GM12878 (cell line): ENCODE results near the gene GM2A. TPM values are rescaled to one million over a fixed set of nuclear protein-coding genes. Genes with fewer than 3 reads are reported as not detected.

ENCODE experiments used
- CHD1 ChIP-seq: IDR thresholded peaks from 2 replicates; pipeline ENCODE4 v1.6.1; 2012; ENCODE audit warnings: low read depth, low read length, improper control_type of control experiment
- CHD2 ChIP-seq: IDR thresholded peaks from 2 replicates; pipeline ENCODE4 v1.6.1; 2011; ENCODE audit warnings: low read depth, low read length, improper control_type of control experiment, borderline replicate concordance
- CHD4 ChIP-seq: fragments of 200-600 bp; sonication (generic); IDR thresholded peaks from 2 replicates; pipeline ENCODE4 v1.6.1; 2016; ENCODE audit warnings: mild to moderate bottlenecking
- ETV6 ChIP-seq, 2 experiments: fragments of 450-650 bp in 1 of 2; IDR thresholded peaks in 1 of 2; conservative IDR thresholded peaks in 1 of 2; 2 replicates each; pipeline ENCODE4 v1.6.1; 2014; ENCODE audit warnings: antibody characterized with exemption in 1 of 2, borderline replicate concordance in 1 of 2, low read depth in 1 of 2, mild to moderate bottlenecking in 1 of 2, moderate library complexity in 1 of 2
- GATAD2B ChIP-seq: fragments of 450-650 bp; conservative IDR thresholded peaks from 2 replicates; pipeline ENCODE4 v1.6.1; 2017; ENCODE audit warnings: low read depth, mild to moderate bottlenecking, moderate library complexity
- KDM1A ChIP-seq: fragments of 200-600 bp; sonication (generic); IDR thresholded peaks from 2 replicates; pipeline ENCODE4 v1.6.1; 2016; ENCODE audit warnings: borderline replicate concordance
- LARP7 ChIP-seq: fragments of 450-650 bp; IDR thresholded peaks from 2 replicates; pipeline ENCODE4 v1.6.1; 2017; ENCODE audit warnings: mild to moderate bottlenecking
- RFX5 ChIP-seq: IDR thresholded peaks from 2 replicates; pipeline ENCODE4 v1.6.1; 2011; ENCODE audit warnings: low read depth, low read length, improper control_type of control experiment
- SPI1 ChIP-seq: IDR thresholded peaks from 2 replicates; pipeline ENCODE4 v1.6.1; 2011; ENCODE audit warnings: low read depth, mild to moderate bottlenecking, low read length, moderate library complexity, borderline replicate concordance; ENCODE audit not compliant: insufficient read depth
- SRF ChIP-seq, 2 experiments: IDR thresholded peaks; 2 replicates each; pipeline ENCODE4 v1.6.1; 2011; ENCODE audit warnings: low read depth in 2 of 2, low read length in 2 of 2, mild to moderate bottlenecking in 1 of 2, moderate library complexity in 1 of 2
- SUPT20H ChIP-seq: IDR thresholded peaks from 2 replicates; pipeline ENCODE4 v1.6.1; 2011; ENCODE audit warnings: low read depth, mild to moderate bottlenecking, low read length, moderate library complexity, borderline replicate concordance; ENCODE audit not compliant: control insufficient read depth
- ZZZ3 ChIP-seq: IDR thresholded peaks from 2 replicates; pipeline ENCODE4 v1.6.1; 2011; ENCODE audit warnings: low read depth; ENCODE audit not compliant: control insufficient read depth, insufficient read length
- polyA plus RNA-seq, 11 experiments: library from polyadenylated mRNA; depleted of rRNA in 4 of 11; unstranded in 6 of 11; stranded (reverse) in 5 of 11; fragments of >200 nt; fragmentation: Nextera tagmentation in 4 of 11; fragmentation: Illumina TruSeq in 1 of 11; extraction: Ambion mirVana in 4 of 11; extraction: Trizol in 1 of 11; gene quantifications; 1 replicate in 1 of 11; 2 replicates in 10 of 11; pipeline versions ENCODE4 v1.2.1 to v1.2.3, GENCODE V29; 2011 to 2016; ENCODE audit warnings: inconsistent platforms in 2 of 11, missing spikeins in 2 of 11, low read depth in 1 of 11
- total RNA-seq, 4 experiments: library from RNA; depleted of rRNA in 3 of 4; stranded (reverse); fragments of >200 nt in 3 of 4; fragmentation: Illumina TruSeq in 1 of 4; extraction: Trizol in 1 of 4; gene quantifications; 2 replicates each; pipeline versions ENCODE4 v1.2.1 to v1.2.3, GENCODE V29; 2013 to 2021
- TF ChIP-seq, protein P1 (sequence below): fragments of 450-650 bp; IDR thresholded peaks from 2 replicates; pipeline ENCODE4 v1.6.1; 2017; ENCODE audit warnings: low read depth, mild to moderate bottlenecking, moderate library complexity
- TF ChIP-seq, protein P2 (sequence below): fragments of 450-650 bp; IDR thresholded peaks from 2 replicates; pipeline ENCODE4 v1.6.1; 2017; ENCODE audit warnings: mild to moderate bottlenecking, moderate library complexity
- TF ChIP-seq, protein P3 (sequence below): fragments of 450-650 bp; IDR thresholded peaks from 2 replicates; pipeline ENCODE4 v1.6.1; 2016; ENCODE audit warnings: mild to moderate bottlenecking
- TF ChIP-seq, protein P4 (sequence below): IDR thresholded peaks from 2 replicates; pipeline ENCODE4 v1.6.1; 2012; ENCODE audit warnings: low read depth, low read length, improper control_type of control experiment
- TF ChIP-seq, protein P5 (sequence below): fragments of 450-650 bp; formaldehyde crosslinking; IDR thresholded peaks from 2 replicates; pipeline ENCODE4 v1.4.0; 2022; ENCODE audit warnings: mild to moderate bottlenecking, moderate library complexity

GM2A gene
- total and polyA plus RNA-seq, 10 of the 15 experiments (the other 5 are each of a cell fraction or from before 2014, with no cell fraction given) = 33.6 to 106 (median 68.2) TPM

DNA sequence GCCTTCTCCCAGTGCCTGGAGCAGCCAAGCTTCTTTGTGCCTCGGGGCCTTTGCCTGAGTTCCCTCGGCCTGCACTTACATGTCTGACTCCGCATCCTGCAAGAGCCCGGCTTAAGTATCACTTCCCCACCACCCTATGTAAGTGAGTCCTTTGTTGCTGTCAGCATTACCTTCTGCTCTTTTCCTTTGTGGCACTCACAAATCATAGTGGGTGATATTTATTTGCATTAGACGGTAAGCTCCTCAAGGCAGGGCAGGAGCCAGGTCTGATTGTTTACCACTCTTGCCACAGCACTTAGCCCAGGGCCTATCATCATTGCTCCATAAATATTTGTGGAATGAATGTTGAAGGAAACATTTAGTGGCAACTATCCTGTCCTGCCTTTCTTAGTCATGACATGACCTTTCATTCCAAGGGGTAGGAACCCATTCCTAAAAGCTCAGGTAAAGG is 4.8 kb downstream of the GM2A start (continued):
- TF ChIP-seq CHD2 (peak; percentile 55; the same call in 1 of the 2 replicates), ZZZ3 (no peak), RFX5 (no peak), SPI1 (peak; percentile 94), LARP7 (no peak), CHD4 (no peak), SRF (IDR thresholded peaks at IDR 0.05; ENCODE audit: low read depth in 2 of 2, low read length in 2 of 2) (no peak), SUPT20H (no peak), CHD1 (no peak), KDM1A (no peak), ETV6 (conservative IDR thresholded peaks at IDR 0.05 in 1 of 2, IDR thresholded peaks at IDR 0.05 in 1 of 2; ENCODE audit: borderline replicate concordance in 1 of 2, low read depth in 1 of 2) (no peak), GATAD2B (no peak)
- TF ChIP-seq, protein P1, sequence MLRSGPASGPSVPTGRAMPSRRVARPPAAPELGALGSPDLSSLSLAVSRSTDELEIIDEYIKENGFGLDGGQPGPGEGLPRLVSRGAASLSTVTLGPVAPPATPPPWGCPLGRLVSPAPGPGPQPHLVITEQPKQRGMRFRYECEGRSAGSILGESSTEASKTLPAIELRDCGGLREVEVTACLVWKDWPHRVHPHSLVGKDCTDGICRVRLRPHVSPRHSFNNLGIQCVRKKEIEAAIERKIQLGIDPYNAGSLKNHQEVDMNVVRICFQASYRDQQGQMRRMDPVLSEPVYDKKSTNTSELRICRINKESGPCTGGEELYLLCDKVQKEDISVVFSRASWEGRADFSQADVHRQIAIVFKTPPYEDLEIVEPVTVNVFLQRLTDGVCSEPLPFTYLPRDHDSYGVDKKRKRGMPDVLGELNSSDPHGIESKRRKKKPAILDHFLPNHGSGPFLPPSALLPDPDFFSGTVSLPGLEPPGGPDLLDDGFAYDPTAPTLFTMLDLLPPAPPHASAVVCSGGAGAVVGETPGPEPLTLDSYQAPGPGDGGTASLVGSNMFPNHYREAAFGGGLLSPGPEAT = no peak
- TF ChIP-seq, protein P2, sequence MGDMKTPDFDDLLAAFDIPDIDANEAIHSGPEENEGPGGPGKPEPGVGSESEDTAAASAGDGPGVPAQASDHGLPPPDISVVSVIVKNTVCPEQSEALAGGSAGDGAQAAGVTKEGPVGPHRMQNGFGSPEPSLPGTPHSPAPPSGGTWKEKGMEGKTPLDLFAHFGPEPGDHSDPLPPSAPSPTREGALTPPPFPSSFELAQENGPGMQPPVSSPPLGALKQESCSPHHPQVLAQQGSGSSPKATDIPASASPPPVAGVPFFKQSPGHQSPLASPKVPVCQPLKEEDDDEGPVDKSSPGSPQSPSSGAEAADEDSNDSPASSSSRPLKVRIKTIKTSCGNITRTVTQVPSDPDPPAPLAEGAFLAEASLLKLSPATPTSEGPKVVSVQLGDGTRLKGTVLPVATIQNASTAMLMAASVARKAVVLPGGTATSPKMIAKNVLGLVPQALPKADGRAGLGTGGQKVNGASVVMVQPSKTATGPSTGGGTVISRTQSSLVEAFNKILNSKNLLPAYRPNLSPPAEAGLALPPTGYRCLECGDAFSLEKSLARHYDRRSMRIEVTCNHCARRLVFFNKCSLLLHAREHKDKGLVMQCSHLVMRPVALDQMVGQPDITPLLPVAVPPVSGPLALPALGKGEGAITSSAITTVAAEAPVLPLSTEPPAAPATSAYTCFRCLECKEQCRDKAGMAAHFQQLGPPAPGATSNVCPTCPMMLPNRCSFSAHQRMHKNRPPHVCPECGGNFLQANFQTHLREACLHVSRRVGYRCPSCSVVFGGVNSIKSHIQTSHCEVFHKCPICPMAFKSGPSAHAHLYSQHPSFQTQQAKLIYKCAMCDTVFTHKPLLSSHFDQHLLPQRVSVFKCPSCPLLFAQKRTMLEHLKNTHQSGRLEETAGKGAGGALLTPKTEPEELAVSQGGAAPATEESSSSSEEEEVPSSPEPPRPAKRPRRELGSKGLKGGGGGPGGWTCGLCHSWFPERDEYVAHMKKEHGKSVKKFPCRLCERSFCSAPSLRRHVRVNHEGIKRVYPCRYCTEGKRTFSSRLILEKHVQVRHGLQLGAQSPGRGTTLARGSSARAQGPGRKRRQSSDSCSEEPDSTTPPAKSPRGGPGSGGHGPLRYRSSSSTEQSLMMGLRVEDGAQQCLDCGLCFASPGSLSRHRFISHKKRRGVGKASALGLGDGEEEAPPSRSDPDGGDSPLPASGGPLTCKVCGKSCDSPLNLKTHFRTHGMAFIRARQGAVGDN = peak; percentile 66
- TF ChIP-seq, protein P3, sequence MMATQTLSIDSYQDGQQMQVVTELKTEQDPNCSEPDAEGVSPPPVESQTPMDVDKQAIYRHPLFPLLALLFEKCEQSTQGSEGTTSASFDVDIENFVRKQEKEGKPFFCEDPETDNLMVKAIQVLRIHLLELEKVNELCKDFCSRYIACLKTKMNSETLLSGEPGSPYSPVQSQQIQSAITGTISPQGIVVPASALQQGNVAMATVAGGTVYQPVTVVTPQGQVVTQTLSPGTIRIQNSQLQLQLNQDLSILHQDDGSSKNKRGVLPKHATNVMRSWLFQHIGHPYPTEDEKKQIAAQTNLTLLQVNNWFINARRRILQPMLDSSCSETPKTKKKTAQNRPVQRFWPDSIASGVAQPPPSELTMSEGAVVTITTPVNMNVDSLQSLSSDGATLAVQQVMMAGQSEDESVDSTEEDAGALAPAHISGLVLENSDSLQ = peak; percentile 39; the same call in 1 of the 2 replicates
- TF ChIP-seq, protein P4, sequence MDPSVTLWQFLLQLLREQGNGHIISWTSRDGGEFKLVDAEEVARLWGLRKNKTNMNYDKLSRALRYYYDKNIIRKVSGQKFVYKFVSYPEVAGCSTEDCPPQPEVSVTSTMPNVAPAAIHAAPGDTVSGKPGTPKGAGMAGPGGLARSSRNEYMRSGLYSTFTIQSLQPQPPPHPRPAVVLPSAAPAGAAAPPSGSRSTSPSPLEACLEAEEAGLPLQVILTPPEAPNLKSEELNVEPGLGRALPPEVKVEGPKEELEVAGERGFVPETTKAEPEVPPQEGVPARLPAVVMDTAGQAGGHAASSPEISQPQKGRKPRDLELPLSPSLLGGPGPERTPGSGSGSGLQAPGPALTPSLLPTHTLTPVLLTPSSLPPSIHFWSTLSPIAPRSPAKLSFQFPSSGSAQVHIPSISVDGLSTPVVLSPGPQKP = no peak
- TF ChIP-seq, protein P5, sequence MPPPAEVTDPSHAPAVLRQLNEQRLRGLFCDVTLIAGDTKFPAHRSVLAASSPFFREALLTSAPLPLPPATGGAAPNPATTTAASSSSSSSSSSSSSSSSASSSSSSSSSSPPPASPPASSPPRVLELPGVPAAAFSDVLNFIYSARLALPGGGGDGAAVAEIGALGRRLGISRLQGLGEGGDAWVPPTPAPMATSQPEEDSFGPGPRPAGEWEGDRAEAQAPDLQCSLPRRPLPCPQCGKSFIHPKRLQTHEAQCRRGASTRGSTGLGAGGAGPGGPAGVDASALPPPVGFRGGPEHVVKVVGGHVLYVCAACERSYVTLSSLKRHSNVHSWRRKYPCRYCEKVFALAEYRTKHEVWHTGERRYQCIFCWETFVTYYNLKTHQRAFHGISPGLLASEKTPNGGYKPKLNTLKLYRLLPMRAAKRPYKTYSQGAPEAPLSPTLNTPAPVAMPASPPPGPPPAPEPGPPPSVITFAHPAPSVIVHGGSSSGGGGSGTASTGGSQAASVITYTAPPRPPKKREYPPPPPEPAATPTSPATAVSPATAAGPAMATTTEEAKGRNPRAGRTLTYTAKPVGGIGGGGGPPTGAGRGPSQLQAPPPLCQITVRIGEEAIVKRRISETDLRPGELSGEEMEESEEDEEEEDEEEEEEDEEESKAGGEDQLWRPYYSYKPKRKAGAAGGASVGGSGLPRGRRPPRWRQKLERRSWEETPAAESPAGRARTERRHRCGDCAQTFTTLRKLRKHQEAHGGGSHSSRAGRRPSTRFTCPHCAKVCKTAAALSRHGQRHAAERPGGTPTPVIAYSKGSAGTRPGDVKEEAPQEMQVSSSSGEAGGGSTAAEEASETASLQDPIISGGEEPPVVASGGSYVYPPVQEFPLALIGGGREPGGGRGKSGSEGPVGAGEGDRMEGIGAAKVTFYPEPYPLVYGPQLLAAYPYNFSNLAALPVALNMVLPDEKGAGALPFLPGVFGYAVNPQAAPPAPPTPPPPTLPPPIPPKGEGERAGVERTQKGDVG (CRISPR knock-in tag) = no peak
